HTR-8/SVneo (cell line): ENCODE data around the gene CEP152.
"Not testable (repeated sequence)": the region's sequence is repeated elsewhere in the genome, so short reads cannot be mapped to it uniquely, and the experiment has no call there.

Experiments
- DNase-seq: peaks from one replicate; pipeline ENCODE4 v3.0.0; 2011; ENCODE audit warnings: low spot score, mixed read lengths; ENCODE audit not compliant: insufficient read length
- FAIRE-seq: peaks from 2 replicates; lab custom pipeline; 2011; peaks lifted over from hg19 to GRCh38; lab: Jason Lieb, UNC

Gene CEP152

DNA sequence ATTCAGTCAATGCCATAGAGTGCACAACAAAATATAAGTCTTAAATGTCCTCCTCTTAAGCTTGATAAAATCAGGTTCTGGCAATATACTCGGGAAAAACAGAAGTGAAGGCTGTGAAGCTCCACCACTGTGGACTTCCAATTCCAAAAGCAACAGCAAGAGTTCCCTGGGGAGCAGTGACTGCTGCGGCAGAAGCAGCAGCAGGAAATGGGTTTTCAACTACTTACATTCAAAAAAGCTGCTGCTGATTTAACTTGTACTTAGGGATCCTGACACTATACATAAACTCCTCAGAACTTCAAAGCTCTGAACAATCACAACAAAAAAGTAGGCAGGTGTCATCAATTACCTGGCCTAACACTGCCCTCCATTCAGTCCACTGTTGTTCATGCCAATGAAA, 4.7 kb downstream of the CEP152 start:
- DNase-seq (no peak), FAIRE-seq (no peak)

DNA sequence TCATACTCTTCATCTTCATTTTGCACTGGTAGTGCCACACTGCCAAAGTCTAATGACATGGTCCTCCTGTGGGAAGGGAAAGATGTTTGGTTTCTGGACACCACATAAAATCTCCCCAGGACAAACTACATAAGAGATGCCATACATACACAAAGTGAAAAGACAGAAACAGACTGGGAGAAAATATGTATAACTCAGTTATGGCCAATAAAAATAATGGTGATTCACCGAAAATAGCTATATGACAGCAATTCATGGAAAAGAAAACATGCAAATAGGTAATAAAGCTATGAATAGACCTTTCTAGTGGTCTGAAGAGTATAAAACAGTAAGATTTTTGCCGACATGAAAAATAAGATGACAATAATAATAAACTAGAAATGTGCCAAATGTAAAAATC, 5.3 kb downstream of the CEP152 start:
- FAIRE-seq (no peak), DNase-seq (no peak)

DNA sequence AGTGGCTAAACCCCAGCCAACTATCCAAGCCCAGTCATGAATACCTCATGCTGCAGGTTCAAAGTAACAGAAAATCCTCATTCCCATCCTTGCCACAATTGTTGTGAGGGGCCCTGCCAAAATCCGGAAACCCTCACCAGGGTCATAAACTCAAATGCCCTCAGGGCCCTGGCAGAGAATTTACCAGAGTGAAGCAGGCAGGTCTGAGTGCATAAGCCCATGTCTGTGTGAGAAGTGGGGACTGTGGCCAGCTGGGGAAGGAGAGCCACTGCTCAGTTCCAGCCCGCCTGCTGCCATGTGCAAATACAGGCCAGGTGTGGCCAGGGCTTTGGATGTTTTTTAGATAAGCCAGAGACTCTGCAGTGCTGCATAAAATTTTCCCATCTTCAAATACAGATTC, 7.0 kb downstream of the CEP152 start:
- DNase-seq (no peak), FAIRE-seq (no peak)

DNA sequence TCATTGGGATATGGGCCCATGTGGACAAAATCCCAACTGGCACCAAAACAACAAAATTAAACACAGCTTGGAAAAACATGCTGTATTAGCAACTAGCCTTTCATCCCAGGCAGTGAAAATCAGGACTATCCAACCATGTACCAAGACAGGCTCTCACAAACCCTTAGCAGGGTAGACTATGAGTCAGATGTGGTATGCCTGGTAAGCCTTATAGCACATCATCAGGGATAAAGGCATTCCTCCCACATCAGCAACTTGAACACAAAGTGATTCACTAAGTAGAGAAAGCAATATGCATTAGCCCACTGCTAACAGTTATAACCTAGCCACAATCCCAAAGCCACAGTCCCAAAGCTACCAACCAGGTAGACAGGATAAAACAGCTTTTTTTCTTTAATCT, 8.0 kb downstream of the CEP152 start:
- peak; percentile 51 for FAIRE-seq
- no peak for DNase-seq

DNA sequence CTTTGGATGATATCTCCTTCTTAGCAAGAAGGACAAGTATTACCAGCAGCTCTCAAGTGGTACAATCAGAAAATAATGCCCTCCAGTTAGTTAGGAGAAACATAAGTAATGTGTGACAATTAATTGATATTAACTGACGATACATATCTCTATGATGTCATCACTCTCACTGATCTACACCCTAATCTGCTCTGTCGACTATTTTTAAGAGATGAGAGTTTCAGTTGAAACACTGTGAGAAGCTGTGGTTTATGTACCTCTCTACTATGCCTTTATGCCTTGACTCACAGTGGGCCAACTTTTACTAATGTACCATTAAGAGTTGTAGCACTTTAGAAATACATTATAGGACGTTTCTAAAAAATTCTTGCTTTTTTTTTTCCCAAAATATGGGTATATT, 8.6 kb downstream of the CEP152 start:
- FAIRE-seq, result no peak
- DNase-seq, result no peak

DNA sequence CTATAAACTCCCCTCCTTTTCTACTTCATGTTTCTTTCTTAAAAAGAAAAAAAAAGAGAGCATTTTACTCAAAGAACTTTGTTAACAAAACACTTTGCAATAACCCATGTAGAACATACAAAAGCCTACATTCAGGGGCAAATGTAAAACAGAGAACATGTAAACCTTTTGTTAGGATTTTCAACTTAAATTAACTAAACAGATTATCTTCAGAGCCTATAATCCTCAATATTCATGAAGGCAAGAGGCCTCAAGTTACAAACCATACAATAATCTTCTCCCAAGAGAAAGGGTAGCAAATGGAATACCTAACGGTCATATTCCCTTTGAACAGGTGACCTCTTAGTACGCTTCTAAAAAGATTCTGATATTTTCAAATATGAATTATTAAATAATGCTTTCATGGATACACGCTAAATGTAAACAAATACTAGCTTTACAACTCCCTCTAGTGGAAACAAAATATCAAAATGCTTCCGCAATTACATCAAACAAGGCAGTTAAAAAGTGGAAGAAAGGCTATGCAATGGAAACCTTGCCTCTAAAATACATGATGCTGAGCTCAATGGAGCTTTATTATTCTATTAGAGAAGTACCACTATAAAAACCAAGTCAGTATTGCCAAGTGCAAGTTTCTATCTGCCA, 9.9 kb downstream of the CEP152 start:
- FAIRE-seq (no peak), DNase-seq (no peak)

DNA sequence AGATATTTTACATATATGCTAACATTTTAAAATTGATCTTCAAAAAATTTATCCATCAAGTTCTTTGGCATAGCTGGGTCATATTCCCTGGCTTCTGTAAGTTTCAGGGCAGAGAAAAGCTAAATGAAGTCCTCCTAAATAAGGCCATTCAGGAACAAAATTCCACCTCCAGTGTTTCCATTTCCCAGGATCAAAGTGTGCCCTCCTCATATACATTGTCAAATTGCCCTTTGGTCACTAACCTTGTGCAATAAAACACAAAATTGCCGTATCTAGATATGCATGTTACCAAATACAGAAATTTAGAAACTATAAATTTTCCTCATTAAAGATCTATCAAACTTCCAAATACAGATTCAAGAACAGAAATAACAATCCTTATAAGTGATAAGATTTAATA, 10.6 kb downstream of the CEP152 start:
- FAIRE-seq (no peak), DNase-seq (no peak)

DNA sequence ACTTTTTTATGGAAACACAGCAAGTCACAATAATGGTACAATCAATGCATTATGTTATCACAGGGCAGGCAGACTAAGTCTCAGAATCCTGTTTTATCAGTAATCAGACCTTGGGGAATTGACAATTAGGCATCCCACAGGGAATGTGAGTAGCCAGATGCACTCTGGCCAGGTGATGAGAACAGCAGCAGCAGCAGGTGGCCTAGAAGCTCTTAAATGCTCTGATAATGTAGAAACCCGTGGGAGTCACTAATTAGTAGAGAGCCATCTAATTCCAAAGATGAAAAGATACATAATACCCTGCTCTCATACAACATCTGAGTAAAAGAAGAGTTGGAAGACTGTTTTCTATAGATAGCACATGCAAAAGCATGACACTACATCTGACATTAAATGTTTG, 12.6 kb downstream of the CEP152 start:
- DNase-seq (no peak), FAIRE-seq (no peak)

DNA sequence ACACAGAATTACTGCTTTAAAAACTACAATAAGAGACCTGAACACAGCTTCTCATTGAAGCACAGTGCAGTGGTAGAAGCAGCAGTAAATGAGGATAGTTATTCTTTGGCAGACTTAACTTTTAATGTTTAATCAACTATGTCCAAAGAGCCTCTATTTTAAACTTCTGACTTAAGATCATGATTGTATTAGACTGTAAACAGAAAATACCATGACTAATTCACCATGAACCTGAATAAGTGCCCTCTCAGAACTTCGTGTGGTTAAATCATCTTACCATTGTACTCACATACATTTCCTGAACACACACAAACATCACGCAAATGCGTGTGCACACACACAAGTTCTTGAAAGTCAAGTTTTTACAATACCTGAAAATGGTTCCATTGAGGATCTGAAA, 13.9 kb downstream of the CEP152 start:
- no peak for FAIRE-seq

DNA sequence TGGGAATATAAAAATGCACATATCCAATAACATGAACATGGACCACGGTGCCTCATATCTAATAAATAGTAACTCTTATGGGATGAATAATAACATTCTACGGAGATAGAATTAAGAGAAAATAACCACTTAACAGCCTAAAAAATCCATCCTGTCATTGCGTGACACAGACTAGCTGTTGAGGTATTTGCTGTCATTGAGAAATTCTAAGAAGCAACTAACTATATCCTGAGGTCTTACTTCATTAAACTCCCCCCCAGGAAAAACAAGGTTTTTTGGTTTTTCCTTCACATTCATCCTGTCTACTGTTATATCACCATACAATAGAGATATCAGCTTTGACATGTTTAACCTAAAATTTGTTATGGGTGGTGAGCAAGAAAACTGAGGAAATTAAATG, 14.3 kb downstream of the CEP152 start:
- no peak for DNase-seq
- no peak for FAIRE-seq

More for the DNA sequence above, 13.9 kb downstream of the CEP152 start:
- no peak for DNase-seq

DNA sequence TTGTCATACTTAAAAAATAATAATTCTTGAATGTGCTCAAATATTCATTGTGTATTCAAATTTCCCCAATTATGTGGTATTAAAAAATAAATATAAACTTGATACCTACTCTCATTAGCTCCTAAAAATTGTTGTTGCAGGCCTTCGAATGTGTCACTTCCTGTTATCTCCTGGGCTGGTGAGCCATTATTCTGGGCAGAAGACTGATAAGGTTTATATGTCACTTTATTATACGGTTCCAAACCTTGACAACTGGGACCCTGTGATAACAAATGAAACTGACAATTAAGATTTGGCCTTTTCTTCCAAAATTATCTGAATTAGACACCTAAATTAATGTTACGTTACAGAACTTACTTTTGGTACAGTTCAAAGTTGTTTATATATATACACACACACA, 15.0 kb downstream of the CEP152 start:
- DNase-seq (no peak), FAIRE-seq (no peak)

DNA sequence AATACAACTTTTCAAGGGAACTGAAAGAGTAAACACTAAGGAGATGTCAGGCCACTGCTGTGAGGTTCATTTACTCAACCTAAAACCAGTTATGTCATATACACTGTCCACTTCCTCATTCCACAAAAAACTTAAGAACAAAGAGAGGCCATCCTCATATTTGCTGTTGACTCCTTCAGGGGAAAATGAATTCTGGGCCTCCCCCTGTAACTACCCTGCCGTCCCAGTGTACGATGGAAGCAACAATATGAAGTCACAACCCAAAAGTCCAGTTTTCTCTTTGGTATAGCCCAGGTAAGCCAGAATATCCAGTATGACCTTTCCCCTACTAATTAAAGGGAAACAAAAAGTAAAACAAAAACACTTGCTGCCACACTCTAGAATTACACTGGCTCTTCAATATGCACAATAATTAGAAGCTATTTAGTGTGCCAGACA, 16.2 kb downstream of the CEP152 start:
- DNase-seq, result no peak
- no peak for FAIRE-seq

DNA sequence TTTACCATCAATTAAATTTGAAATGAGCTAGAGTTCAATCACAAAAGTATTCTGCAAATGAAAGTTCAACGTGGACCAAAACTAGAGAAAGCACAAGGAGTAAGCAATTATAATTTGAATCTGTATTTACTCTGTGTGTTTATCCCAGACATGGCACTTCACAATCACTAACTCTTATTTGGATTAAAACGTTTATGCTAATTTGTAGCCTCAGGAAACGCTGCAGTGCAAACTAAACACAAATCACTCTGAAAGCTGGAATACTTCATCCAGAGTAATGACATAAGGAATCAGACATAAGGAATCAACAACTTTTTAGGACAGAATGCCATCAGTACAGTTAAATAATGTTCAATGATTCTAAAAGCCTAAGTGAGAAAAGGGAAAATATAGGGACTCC, 18.5 kb downstream of the CEP152 start:
- FAIRE-seq (no peak), DNase-seq (no peak)

DNA sequence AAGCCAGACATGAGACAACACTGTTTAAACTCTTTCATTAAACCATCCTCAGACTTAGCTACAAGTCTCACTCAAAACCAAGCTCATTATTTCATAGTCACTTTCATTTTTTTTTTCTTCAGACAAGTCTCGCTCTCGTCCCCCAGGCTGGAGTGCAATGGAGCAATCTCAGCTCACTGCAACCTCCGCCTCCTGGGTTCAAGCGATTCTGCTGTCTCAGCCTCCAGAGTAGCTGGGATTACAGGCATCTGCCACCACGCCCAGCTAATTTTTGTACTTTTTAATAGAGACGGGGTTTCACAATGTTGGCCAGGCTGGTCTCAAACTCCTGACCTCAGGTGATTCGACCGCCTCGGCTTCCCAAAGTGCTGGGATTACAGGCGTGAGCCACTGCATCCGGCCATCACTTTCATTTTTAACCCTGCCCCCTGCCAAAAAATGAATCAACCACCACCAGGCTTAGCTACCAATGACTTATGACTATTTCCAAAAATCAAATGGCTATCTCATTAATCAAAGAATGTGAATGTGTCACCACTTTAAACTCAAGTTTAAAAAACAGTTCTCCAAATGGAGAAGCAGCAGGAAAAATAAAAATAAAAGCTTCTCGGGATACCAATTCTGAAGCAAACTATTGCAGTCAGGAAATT, 20.3 kb downstream of the CEP152 start:
- not testable (repeated sequence) for FAIRE-seq, DNase-seq

DNA sequence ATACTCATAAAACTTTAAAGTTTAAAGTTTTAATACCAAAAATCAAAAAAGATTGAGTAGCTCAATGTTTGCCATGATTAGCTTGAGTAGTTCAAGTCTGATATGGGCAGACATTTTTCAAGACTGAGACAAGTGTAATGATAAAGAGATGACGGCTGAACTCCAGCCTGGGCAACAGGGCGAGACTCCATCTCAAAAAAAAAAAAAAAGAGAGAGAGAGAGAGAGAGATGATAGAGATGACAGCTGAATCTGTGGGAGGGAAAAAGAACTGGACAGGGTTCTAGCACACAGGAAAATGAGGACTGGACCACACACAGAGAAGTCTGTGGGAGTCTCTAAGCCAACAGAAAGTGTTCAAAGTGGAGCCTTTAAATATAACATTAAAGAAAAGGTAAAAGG, 25.2 kb downstream of the CEP152 start:
- FAIRE-seq, result no peak
- no peak for DNase-seq

DNA sequence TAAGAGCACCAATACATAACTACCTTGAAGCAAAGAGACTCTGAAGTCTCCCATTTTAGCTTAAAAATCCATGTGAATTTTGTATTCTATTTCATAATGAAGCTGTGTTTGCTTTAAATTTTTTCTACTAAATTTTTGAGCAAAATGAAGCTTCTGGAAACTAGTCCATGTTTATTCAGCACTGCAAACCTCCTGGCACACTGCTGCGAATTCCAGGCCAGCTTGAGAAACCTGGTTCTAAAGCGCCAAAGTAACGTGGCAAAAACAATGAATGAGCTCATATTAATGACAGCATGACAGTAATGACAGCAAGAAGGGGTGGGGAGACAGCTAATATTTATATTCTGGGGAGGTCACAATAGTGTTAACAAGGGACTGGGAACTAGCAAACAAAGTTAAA, 25.7 kb downstream of the CEP152 start:
- no peak for DNase-seq
- FAIRE-seq, result no peak

DNA sequence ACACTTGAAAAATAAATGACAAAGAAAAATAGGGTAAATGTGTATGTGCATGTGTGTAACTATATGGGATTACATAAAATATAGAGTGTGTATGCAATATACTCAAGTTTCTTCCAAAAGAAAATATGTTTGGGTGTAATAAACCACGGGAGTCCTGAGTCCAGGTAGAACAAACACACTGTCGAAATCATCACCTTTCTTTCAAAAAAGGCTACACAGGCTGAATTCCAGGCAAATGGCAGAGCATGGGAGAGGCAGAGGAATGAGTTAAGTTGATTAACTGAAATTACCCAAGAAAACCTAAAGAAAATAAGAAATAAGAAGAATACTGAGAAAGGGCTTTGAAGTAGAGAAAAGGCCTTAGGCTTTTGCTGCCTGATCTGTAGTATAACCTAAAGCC, 26.1 kb downstream of the CEP152 start:
- DNase-seq (no peak), FAIRE-seq (no peak)

DNA sequence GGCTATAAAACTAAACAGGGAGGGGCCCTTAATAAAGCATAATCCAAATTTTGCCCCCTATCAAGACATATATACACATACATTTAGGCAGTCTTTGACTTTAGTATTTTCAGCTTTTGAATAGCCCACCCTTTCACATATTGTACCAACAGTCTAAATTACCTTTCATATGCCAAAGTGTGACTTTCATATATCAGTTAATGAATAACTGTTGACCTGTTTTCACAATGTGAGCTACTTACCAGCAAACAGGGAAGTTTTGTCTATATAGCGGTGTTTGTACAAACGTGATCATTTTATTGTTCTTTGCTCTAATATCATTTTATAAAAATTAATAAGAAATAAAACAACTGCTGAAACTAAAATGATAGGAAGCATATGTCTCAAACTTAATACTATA, 28.0 kb downstream of the CEP152 start:
- FAIRE-seq, result no peak

DNA sequence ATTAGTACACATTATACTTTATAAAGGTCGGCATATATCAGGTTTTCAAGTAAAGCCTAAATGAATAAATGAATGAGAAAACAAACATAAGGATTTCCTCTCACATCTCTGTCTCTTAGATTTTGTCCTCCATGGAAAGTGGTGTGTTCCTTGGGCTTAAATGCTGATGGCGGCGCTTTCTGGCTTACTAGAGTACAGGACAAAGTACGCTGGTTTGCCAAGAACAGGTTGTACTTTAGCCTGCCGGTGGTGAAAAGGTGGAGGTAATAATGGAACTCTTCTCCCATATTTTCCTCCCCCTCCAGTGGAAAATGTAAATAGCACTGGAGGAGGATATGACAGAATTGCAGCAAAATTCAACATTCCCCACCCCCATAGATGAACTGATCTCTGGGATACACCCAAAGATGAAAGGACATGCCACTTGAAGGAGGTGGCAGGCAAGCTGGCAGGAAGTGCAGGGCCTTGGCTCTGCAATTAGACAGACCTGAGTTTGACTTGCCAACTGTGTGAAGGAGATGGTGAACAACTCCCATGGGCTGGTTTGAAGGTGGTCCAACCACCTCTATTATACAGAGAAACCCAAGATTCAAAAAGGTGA, 29.3 kb downstream of the CEP152 start:
- FAIRE-seq, result no peak
- DNase-seq, result no peak

More for the DNA sequence above, 28.0 kb downstream of the CEP152 start:
- no peak for DNase-seq

DNA sequence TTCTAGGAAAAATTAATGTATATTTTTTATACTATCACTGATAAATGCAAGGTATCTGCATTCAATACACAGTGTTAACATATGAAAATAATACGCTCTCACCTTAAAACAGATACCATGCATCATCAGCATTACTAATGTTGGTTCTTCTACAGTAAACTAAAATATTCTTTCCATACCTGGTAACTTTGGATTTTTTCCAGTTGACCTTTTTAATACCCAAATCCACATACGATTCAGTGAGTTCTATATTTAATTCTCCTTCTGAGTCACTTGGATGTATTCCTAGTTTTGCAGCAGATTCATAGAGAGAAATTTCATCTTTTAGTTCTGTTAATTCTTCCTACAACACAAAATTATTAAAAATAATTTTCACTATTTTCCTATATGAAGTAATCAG, 29.9 kb downstream of the CEP152 start:
- no peak for FAIRE-seq
- DNase-seq, result no peak

DNA sequence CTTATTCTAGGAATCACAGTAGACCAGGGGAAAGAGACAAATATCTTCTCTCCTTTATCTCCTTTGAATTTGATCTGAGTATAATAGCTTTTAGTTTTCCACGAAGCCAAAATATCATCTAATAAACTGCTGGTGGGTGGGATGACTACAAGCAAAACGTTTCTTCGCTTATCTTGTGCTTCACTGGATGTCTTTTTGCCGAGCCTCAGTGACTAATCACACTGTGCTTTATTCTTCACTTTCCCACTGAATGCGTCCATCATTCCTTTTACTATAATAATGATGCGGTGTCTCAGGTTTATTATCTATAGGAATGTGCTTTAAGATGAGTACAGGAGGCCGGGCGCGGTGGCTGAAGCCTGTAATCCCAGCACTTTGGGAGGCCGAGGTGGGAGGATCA, 32.5 kb downstream of the CEP152 start:
- no peak for DNase-seq

More for the DNA sequence above, 32.5 kb downstream of the CEP152 start:
- FAIRE-seq, result no peak
